ENCODE measurements around the gene OR5B17. TPM values are rescaled to one million over a fixed set of nuclear protein-coding genes. Genes with fewer than 3 reads are reported as not detected.

The OR5B17 gene
- not detected in 2 replicates for total RNA-seq

DNA sequence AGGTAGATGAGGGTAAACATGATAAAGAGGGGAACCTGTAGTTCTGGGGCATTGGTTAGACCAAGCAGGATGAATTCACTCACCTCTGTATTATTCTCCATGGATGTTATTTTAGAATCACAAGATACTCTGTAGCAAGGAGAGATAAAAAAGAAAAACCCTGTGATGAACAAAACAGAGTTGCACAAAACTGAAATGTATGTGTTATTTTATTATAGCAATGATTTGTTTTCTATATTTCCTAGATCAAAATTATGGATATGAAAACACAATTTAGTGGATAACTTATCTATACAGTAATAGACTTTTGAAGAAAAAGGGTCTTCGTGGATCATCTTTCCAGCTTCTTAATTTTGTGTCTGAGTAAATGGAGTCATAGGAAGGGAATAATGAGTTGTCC is at the start of gene OR5B17:
Gene OR5B17, minus strand, starts transcription at position 101 of the 400 bp plus-strand sequence. Its CDS starts 0 bp downstream, at position 101.

DNA sequence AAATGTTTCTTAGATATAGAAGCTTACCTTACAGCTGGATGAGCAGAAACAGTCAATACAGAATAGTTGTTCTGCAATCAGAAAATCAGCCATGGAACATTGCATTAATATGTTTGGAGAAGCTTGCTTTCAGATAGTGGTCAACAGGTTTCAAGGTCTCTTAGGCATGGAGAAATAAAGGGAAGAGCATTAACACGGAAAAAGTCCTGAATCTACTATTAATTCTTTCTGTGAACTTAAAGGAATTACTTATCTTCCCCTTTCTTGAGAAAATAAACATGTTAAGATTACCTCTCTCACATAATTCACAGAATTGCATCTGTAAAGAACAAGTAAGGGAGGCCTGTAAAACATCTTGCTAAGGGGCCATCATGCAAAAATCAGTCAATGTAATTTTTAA is 47.9 kb upstream of the OR5B17 start, which contains the start of gene OR5B3:
Gene OR5B3, minus strand, starts transcription at position 101 of the 400 bp plus-strand sequence. CDS start 3,465 bp downstream, outside the sequence.

Other genes with a start within 250 kb of the OR5B17 start
- not detected in 2 replicates for gene OR9I1, start 233.5 kb downstream of the OR5B17 start, total RNA-seq
- gene OR9Q2, start 170.0 kb downstream of the OR5B17 start, total RNA-seq: not detected in 2 replicates
- not detected in 2 replicates for gene OR1S2, start 154.9 kb downstream of the OR5B17 start, total RNA-seq
- gene OR1S1, start 146.3 kb downstream of the OR5B17 start, total RNA-seq: not detected in 2 replicates
- gene OR10Q1, start 130.2 kb downstream of the OR5B17 start, total RNA-seq: not detected in 2 replicates
- gene OR10W1, start 90.8 kb downstream of the OR5B17 start, total RNA-seq: not detected in 2 replicates
- gene OR5B3, start 47.8 kb upstream of the OR5B17 start, total RNA-seq: not detected in 2 replicates
- gene OR5B2, start 69.1 kb upstream of the OR5B17 start, total RNA-seq: not detected in 2 replicates
- not detected in 2 replicates for gene OR5B12, start 83.2 kb upstream of the OR5B17 start, total RNA-seq
- not detected in 2 replicates for gene OR5B21, start 149.0 kb upstream of the OR5B17 start, total RNA-seq
- gene LPXN, start 216.8 kb upstream of the OR5B17 start, total RNA-seq: 0.72 and 0.97 TPM in 2 replicates
- 22.0 and 32.4 TPM in 2 replicates for gene ZFP91, start 220.0 kb upstream of the OR5B17 start, total RNA-seq